OCI-LY7 (cell line): ENCODE results near the gene KRTAP5-4. TPM values are rescaled to one million over a fixed set of nuclear protein-coding genes. Genes with fewer than 3 reads are reported as not detected.

Source experiments
- BruUV-seq: library from RNA; stranded (reverse); fragments of 400-500 nt; replicated peaks from 2 replicates; lab custom pipeline; 2021; lab: Mats Ljungman, UMichigan
- CTCF ChIA-PET: fragments of 300-600 bp; sonication (Branson Sonifier 250); formaldehyde crosslinking; loops from one replicate; lab custom pipeline; 2022; ENCODE audit warnings: antibody characterized with exemption; ENCODE audit not compliant: unreplicated experiment; lab: Charles Lee
- POLR2A ChIA-PET: fragments of 300-600 bp; sonication (Branson Sonifier 250); formaldehyde crosslinking; loops from one replicate; lab custom pipeline; 2022; ENCODE audit warnings: antibody characterized with exemption; lab: Charles Lee
- DNase-seq: peaks from one replicate; pipeline ENCODE4 v3.0.0-alpha.2; 2015; ENCODE audit warnings: low spot score
- H2AFZ ChIP-seq: fragments of 200-600 bp; sonication (generic), shearing (Covaris generic); 2 replicates; pipeline ENCODE4 v1.6.1; 2014; ENCODE audit warnings: mild to moderate bottlenecking, antibody characterized with exemption, low read length, moderate library complexity
- H3K27ac ChIP-seq: fragments of 200-600 bp; sonication (generic); 2 replicates; pipeline ENCODE4 v1.5.1; 2014; ENCODE audit warnings: mixed run types, low read depth, mild to moderate bottlenecking, moderate library complexity, low read length, inconsistent platforms; ENCODE audit not compliant: poor library complexity, severe bottlenecking
- H3K36me3 ChIP-seq: fragments of 200-600 bp; sonication (generic); 2 replicates; pipeline ENCODE4 v1.6.1; 2014; ENCODE audit warnings: mild to moderate bottlenecking, antibody characterized with exemption, low read length, moderate library complexity, mixed read lengths; ENCODE audit not compliant: insufficient read depth
- H3K4me1 ChIP-seq: fragments of 200-600 bp; sonication (generic); 2 replicates; pipeline ENCODE4 v1.5.1; 2014; ENCODE audit warnings: mild to moderate bottlenecking, low read length; ENCODE audit not compliant: insufficient read depth, poor library complexity, severe bottlenecking
- H3K4me2 ChIP-seq: fragments of 200-600 bp; sonication (generic); 2 replicates; pipeline ENCODE4 v1.6.1; 2014; ENCODE audit warnings: mild to moderate bottlenecking, low read length
- H3K4me3 ChIP-seq: fragments of 200-600 bp; sonication (generic); 2 replicates; pipeline ENCODE4 v1.5.1; 2014; ENCODE audit warnings: mild to moderate bottlenecking, low read depth, low read length; ENCODE audit not compliant: poor library complexity, severe bottlenecking
- H3K79me2 ChIP-seq: fragments of 200-600 bp; sonication (generic); 2 replicates; pipeline ENCODE4 v1.6.1; 2016; ENCODE audit warnings: low read depth, mild to moderate bottlenecking, low read length, moderate library complexity, mixed read lengths; ENCODE audit not compliant: insufficient read depth
- H3K9me2 ChIP-seq: fragments of 200-600 bp; sonication (generic); 2 replicates; pipeline ENCODE4 v1.6.1; 2016; ENCODE audit warnings: mild to moderate bottlenecking, low read length, mixed read lengths; ENCODE audit not compliant: insufficient read depth
- H3K9me3 ChIP-seq: fragments of 200-600 bp; sonication (generic); 2 replicates; pipeline ENCODE4 v1.6.1; 2014; ENCODE audit warnings: mild to moderate bottlenecking, mixed run types, low read length, mixed read lengths
- H4K20me1 ChIP-seq: fragments of 200-600 bp; sonication (generic); 2 replicates; pipeline ENCODE4 v1.6.1; 2014; ENCODE audit warnings: mild to moderate bottlenecking, antibody characterized with exemption, low read length, moderate library complexity, mixed read lengths; ENCODE audit not compliant: insufficient read depth
- CTCF ChIP-seq: fragments of 200-600 bp; sonication (generic); conservative IDR thresholded peaks from 2 replicates; pipeline ENCODE4 v1.5.1; 2014; ENCODE audit warnings: mild to moderate bottlenecking, antibody characterized with exemption, low read length, moderate library complexity, mixed read lengths
- EZH2phosphoT487 ChIP-seq: fragments of 200-600 bp; sonication (generic); IDR thresholded peaks from 2 replicates; pipeline ENCODE4 v1.6.1; 2018; ENCODE audit warnings: low read depth, borderline replicate concordance, mild to moderate bottlenecking, mixed run types, antibody characterized with exemption, low read length, moderate library complexity, mixed read lengths
- intact Hi-C: fragments of 100-400 bp; cut with micrococcal nuclease; formaldehyde crosslinking; loops from one replicate; pipeline ENCODE4 v1.10.0; 2022; ENCODE audit not compliant: unreplicated experiment
- total RNA-seq, 2 experiments: library from RNA; depleted of rRNA in 1 of 2; stranded (reverse); fragments of >200 nt in 1 of 2; shearing (Covaris generic) in 1 of 2; gene quantifications; 2 replicates each; pipeline ENCODE4 v1.2.3, GENCODE V29; 2014 to 2022

The KRTAP5-4 gene
- total RNA-seq, 2 experiments from 2014 or later, result not detected

DNA sequence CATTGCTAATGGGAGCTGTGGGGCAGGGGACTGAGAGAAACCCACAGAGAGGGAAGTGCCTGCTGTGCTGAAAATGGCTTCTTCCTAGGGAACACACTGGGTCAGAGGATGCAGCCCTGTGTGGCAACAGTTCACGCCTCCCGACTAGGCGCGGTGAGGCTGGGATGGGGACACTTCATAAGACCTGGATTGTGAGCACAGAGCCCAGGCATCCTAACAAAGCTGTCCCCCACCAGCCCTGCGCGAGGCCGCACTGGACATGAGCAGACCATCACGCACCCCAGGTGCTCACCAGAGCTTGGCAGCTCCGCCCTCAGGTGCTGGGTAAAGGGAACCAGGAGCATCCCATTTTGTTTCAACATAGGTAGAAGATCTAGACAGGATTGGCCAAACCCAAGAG, 1.8 kb upstream of the KRTAP5-4 start:
- no peak overlapping the region for H3K4me2 ChIP-seq
- no peaks in the 10 kb centered on the region for H4K20me1 ChIP-seq
- no peak overlapping the region for H3K27ac ChIP-seq
- no peak overlapping the region for H2AFZ ChIP-seq
- intact Hi-C loops, result no loop called here
- H3K9me3 ChIP-seq, result no peaks in the 10 kb centered on the region
- POLR2A ChIA-PET, result no interaction called here
- BruUV-seq, result no TSS peak
- H3K36me3 ChIP-seq, result no peaks in the 10 kb centered on the region
- TF ChIP-seq CTCF, result no peak
- no peak for TF ChIP-seq EZH2phosphoT487
- no peak for DNase-seq
- no peaks in the 10 kb centered on the region for H3K79me2 ChIP-seq
- H3K4me3 ChIP-seq, result no peak overlapping the region
- no peaks in the 10 kb centered on the region for H3K4me1 ChIP-seq
- H3K9me2 ChIP-seq, result no peaks in the 10 kb centered on the region
- CTCF ChIA-PET, result no interaction called here

GRCh38 chr11:1619449-1619848, 2.5 kb downstream of the KRTAP5-4 start:
- Histone ChIP-seq H3K9me2 (no peaks in the 10 kb centered on the region), H3K36me3 (no peaks in the 10 kb centered on the region), H2AFZ (no peak overlapping the region), H3K9me3 (no peaks in the 10 kb centered on the region), H3K4me2 (no peak overlapping the region), H3K79me2 (no peaks in the 10 kb centered on the region), H4K20me1 (no peaks in the 10 kb centered on the region), H3K4me1 (no peaks in the 10 kb centered on the region), H3K4me3 (no peak overlapping the region), H3K27ac (no peak overlapping the region)
- DNase-seq, result no peak
- intact Hi-C loops, result no loop called here
- BruUV-seq, result no TSS peak
- ChIA-PET CTCF (no interaction called here), POLR2A (interaction anchor here (0.6 kb wide), 1 partner anchor 164 kb away, joined by 3 read pairs; no protein-coding TSS in a partner anchor)
- no peak for TF ChIP-seq CTCF
- no peak for TF ChIP-seq EZH2phosphoT487

- intact Hi-C loops, result no loop called here
- Histone ChIP-seq H4K20me1 (no peaks in the 10 kb centered on the region), H3K4me3 (no peak overlapping the region), H3K4me1 (no peaks in the 10 kb centered on the region), H3K36me3 (no peaks in the 10 kb centered on the region), H3K27ac (no peak overlapping the region), H3K9me2 (no peaks in the 10 kb centered on the region), H3K79me2 (no peaks in the 10 kb centered on the region), H3K4me2 (no peak overlapping the region), H2AFZ (no peak overlapping the region), H3K9me3 (no peaks in the 10 kb centered on the region)
- ChIA-PET CTCF (no interaction called here), POLR2A (no interaction called here)
- BruUV-seq, result no TSS peak
- no peak for DNase-seq
- TF ChIP-seq EZH2phosphoT487 (no peak), CTCF (no peak)
Measured at GRCh38 chr11:1618231-1618630, 3.7 kb downstream of the KRTAP5-4 start.
